ENCODE data around the gene ROGDI. TPM values are rescaled to one million over a fixed set of nuclear protein-coding genes. Genes with fewer than 3 reads are reported as not detected.

The ROGDI gene
- total and polyA plus RNA-seq, 9 of the 15 experiments (the other 6 are each of a cell fraction or from before 2014, with no cell fraction given) = 0.97 to 37.3 (median 16.5) TPM

GRCh38 chr16:4846901-4847773 is 44.7 kb upstream of the ROGDI start, which contains the start of the genes GLYR1 and UBN1 (continued):
- TF ChIP-seq, protein P1, sequence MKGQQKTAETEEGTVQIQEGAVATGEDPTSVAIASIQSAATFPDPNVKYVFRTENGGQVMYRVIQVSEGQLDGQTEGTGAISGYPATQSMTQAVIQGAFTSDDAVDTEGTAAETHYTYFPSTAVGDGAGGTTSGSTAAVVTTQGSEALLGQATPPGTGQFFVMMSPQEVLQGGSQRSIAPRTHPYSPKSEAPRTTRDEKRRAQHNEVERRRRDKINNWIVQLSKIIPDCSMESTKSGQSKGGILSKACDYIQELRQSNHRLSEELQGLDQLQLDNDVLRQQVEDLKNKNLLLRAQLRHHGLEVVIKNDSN (CRISPR knock-in tag; IDR thresholded peaks at IDR 0.05) = peak; percentile 99
- peak; percentile 94 for TF ChIP-seq CBFA2T2 (conservative IDR thresholded peaks at IDR 0.05)
- TF ChIP-seq ARHGAP35 (IDR thresholded peaks at IDR 0.05; ENCODE audit: partially characterized antibody) = no peak
- TF ChIP-seq CXXC5 (CRISPR knock-in tag; IDR thresholded peaks at IDR 0.05) = peak; percentile 94
- peak; percentile 53 for TF ChIP-seq RB1 (IDR thresholded peaks at IDR 0.05; ENCODE audit: low read depth)
- no peak for TF ChIP-seq MXD1 (CRISPR knock-in tag; IDR thresholded peaks at IDR 0.05; ENCODE audit: borderline replicate concordance, poor library complexity, severe bottlenecking)
- no peak for TF ChIP-seq MYNN (IDR thresholded peaks at IDR 0.05)
- no peak; the same call in 1 of the 2 replicates for TF ChIP-seq MYNN (CRISPR knock-in tag; IDR thresholded peaks at IDR 0.05)
- TF ChIP-seq PTTG1 (tag; IDR thresholded peaks at IDR 0.05; ENCODE audit: low read depth) = no peak
- no peak for TF ChIP-seq TSHZ1 (CRISPR knock-in tag; IDR thresholded peaks at IDR 0.05)
- TF ChIP-seq SRSF1 (IDR thresholded peaks at IDR 0.05; ENCODE audit: low read depth, low read length) = no peak
- peak; percentile 22 for TF ChIP-seq SMAD1 (IDR thresholded peaks at IDR 0.05; ENCODE audit: low read depth, low read length, partially characterized antibody)
- TF ChIP-seq NCOA6 (IDR thresholded peaks at IDR 0.05) = no peak; the same call in 1 of the 2 replicates
- no peak for TF ChIP-seq KAT2B (IDR thresholded peaks at IDR 0.05; ENCODE audit: low read depth, low read length)
- peak; percentile 21 for TF ChIP-seq PCBP1 (IDR thresholded peaks at IDR 0.05; ENCODE audit: low read depth, low read length, poor library complexity, severe bottlenecking)
- no peak for TF ChIP-seq STAT5A (IDR thresholded peaks at IDR 0.05; ENCODE audit: borderline replicate concordance, low read length)
- no peak for TF ChIP-seq RBM22 (IDR thresholded peaks at IDR 0.05; ENCODE audit: low read depth, low read length, poor library complexity, severe bottlenecking)
- TF ChIP-seq DLX4 (CRISPR knock-in tag; IDR thresholded peaks at IDR 0.05) = no peak
- no peak for TF ChIP-seq BRD9 (IDR thresholded peaks at IDR 0.05; ENCODE audit: low read depth, partially characterized antibody)
- no peak for TF ChIP-seq CREBBP (IDR thresholded peaks at IDR 0.05; ENCODE audit: low read depth, low read length)
- TF ChIP-seq GATA2 (CRISPR knock-in tag; IDR thresholded peaks at IDR 0.05) = no peak

Measured in K562 (cell line).